ENCODE results near the gene COL20A1.

- TF ChIP-seq POLR2AphosphoS5 (IDR thresholded peaks at IDR 0.05; ENCODE audit: low read depth, low read length) (no peak), SIN3A (IDR thresholded peaks at IDR 0.05; ENCODE audit: borderline replicate concordance, insufficient read depth, low read length) (no peak), REST (IDR thresholded peaks at IDR 0.05; ENCODE audit: insufficient read depth in 1 of 2, low read depth in 2 of 2, low read length in 2 of 2) (no peak)
These were observed 22.2 kb upstream of the COL20A1 start for GRCh38 chr20:63270606-63271325.

Measured in PFSK-1 (cell line).